HG03521 (cell line): ENCODE results near the gene PTPRD.

ENCODE experiments used
- ATAC-seq: cut with Tn5 transposase; IDR thresholded peaks from one replicate; pipeline ENCODE4 v1.9.1; 2021; ENCODE audit warnings: mild to moderate bottlenecking, moderate library complexity; ENCODE audit not compliant: unreplicated experiment

PTPRD gene

DNA sequence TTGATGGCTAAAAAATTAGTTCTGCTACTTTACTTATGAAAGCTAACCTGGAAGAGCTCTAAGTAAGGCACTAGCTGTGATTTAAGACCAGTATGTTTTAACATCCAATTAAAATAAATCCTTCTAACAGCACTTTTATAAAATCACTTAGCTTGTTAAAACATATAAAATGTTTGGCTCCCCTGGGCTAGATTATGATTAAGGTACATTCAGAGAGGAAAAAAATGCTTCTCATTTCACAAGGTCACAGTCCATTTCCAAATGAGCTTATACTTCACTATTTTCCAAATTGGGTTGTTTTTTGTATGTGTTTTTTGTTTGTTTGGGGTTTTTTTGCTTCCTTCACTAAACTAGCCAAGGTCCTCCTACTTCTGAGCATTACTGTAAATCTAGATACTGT, 1938.3 kb downstream of the PTPRD start:
- ATAC-seq = no peak

DNA sequence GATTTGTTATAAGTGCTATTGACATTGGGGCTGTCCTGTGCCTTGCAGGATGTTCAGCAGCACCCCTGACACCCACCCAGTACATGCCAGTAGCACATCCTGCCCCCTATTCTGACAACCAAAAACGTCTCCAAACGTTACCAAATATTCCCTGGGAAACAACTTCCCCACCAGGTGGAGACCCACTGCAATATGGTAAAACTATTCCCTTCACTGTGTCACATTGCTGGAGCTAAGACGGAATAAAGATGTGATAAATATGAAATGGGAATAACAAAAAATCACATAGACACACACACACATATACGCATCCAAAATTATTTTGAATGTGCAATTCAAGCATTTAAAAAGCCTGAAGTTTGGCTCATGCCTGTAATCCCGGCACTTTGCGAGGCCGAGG, 1939.0 kb downstream of the PTPRD start:
- no peak for ATAC-seq

DNA sequence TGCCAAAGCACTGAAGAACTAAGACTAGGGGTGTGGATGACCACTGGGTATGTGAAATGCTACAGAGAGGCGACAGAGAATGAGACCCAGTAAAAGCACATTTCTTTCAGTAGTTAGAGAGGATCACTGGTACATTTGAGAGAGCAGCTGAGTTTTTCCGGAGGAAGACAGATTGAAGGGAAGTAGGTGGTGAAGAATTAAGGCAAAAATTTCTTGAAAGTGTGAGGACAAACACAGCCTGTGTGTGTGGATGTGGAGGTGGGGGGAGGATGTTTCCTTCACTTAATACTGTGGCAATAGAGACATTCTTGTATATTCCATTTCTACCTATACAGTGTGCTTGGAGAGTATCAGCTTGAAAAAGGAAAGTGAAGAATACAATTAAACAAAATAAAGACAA, 1942.1 kb downstream of the PTPRD start:
- no peak for ATAC-seq

DNA sequence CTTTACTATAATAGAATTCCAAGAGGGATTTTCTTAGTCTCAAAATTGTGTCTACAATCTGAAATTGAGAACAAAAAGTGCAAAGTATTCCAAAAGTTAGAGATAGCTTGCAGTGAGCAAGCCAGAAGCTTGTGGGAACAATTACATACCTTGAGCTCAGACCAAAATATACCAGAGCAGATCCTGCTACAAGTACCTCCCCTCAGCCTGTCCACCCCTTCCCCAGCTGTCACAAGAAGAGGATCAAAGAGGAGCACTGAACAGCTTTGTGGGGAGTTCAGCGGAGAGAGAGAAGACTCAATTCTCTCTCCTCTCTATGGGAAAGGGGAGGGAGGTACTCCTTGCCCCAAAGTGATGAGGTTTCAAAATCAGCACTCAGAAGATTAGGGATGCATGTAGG, 1944.1 kb downstream of the PTPRD start:
- no peak for ATAC-seq

DNA sequence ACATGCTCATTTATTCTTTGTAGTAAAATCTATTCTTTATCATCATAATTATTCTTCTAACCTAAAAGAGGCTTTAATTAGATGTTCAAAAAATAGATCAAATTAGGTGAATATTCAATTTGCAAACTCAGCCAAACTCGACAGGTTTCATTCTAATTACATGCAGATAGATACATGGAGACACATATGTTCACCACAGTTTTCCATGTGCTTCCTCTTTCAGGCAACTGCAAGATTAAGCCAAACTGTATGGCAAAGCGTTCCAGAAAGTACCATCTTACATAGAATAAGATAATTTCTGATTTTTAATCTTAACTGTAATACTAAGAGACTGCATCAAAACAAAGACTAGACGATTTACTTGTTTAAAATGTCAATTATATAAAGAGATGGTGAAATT, 1944.6 kb downstream of the PTPRD start:
- ATAC-seq = no peak

DNA sequence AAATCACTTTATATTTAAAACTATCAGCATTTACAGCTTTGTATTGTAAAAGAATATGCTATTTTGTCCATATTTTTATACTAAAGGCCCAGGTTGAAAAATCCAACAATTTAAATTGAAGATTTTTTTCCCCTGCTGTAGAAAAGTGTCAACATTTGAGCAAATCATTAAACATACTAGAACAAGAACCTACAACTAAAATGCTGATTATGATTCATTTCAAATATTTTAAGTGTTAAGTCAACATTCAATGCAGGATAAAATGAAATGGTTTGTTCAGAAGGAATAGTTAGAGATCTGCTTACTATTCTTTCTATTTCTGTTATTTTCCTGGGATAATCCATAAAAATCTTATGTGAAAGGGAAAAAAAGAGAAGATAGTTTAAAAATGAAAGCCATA, 1946.7 kb downstream of the PTPRD start:
- ATAC-seq = no peak

DNA sequence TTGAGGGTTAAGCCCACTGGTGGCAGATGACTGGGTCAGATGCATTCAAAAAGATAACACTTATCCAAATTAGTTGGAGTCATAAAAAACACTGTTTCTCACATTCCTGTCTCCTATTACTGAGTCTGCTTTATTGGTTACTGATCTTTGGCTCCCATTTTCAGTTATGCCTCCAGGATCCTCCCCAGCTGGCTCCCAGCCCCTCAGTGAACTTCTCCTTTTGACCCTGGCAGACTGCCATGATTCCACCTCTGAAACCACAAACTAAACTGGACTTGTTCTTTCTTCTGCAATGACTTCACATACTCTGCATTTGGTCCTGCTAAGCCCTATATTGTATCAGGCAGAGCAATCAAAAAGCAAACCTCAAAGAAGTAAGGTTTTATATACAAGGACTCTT, 1952.4 kb downstream of the PTPRD start:
- no peak for ATAC-seq

DNA sequence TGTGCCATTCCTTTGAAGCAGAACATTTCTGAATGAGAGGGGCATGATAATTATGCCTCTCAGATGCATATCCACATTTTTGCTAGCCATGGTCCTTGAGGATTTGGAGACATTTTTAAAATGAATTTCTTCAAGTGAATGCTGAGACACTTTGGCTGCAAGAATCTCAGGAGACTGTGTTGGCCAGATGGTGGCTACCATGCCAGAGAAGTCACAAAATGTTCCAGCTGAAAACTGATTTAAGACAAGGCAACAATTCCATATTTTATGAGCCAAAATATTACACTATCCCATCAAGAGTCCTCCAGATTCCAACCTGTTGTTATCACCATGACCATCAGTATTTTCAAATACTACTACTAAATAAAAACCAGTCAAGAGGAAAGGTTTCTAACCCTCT, 1953.7 kb downstream of the PTPRD start:
- ATAC-seq = no peak

DNA sequence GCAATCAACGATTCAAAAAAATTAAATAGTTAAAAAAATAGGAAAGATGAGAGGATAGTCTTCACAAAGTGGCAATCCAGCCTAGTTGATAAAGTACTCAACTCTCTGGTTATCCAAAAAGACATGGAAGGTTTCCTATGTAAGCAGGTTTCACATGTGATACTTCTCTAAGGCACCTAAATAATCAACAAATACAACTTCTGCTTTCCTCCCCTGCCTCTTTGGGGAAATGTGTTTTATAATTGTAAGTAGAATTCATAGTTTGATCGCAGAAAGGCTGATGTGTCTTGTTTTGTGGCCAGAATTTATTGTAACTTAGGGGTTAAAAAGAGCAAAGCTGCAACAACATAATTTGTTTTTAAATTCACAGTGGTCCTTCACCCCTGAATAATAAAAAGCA, 1957.7 kb downstream of the PTPRD start:
- no peak for ATAC-seq

DNA sequence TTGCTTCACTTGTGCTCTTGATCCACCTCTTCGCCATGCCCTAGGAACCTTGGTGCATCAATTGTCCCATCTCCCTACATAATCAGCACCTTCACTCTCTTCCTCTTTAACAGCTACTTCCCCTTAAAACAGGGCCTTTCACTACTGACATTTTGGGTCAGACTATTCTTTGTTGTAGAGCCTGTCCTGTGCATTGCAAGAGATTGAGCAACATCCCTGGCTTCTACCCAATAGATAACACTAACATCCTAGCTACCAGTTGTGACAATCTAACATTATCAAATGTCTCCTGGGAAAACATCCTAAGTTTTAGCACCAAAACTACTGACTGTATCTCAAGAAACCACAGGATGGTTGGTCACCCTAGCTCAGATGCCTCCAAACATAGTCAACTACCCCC, 1958.9 kb downstream of the PTPRD start:
- ATAC-seq = no peak

DNA sequence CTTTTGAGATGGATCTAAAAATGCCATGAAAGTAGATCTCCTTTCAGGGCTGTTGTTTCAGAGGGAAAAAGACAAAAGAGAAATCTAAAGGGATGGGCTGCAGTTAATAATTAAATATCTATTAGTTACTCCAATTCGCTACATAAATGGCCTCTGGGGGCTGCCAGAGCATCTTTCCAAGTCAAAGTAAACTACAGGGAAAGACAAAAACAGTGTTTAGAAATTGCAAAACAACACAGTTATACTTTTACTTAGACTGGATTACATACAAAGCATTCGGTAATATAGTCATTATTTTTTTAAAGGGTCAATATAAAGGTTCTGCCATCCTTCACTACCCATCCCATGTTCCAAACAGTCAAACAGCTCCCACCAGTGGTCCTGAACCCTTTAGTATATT, 1959.7 kb downstream of the PTPRD start:
- ATAC-seq = no peak

DNA sequence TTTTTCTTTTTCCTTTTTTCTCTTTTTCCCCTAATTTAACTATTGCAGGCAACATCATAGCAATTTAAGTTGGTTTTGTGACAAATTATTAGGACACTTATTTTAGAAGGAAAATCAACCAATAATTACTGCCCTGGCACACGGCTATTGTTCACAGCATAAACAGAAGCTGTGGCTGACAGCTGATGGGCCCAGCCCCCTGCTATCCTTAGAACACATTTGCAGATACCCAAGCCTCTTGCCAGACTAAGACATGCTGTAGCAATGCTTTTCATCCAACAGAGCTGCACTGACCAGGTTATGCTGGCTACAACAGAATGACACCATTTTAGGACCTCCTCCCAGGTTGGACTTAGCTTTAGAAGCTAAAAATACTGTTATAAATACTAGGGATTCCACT, 1960.5 kb downstream of the PTPRD start:
- no peak for ATAC-seq

DNA sequence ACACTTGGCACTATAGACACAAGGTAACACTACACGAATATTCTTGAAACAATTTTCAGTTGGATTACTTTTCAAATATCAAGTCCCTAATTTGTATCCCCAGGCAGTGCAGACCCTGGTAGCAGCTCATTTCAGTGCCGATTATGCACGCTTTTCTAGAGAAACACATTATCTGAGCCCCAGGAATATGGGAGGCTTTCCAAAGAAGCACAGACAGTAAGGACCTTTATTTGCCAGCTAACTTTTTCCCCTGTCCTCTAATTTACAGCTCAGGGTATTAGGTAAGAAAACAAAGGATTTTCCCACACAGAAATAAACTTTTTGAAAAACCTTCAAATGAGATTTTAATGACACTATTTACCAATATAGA, 1961.0 kb downstream of the PTPRD start:
- no peak for ATAC-seq

DNA sequence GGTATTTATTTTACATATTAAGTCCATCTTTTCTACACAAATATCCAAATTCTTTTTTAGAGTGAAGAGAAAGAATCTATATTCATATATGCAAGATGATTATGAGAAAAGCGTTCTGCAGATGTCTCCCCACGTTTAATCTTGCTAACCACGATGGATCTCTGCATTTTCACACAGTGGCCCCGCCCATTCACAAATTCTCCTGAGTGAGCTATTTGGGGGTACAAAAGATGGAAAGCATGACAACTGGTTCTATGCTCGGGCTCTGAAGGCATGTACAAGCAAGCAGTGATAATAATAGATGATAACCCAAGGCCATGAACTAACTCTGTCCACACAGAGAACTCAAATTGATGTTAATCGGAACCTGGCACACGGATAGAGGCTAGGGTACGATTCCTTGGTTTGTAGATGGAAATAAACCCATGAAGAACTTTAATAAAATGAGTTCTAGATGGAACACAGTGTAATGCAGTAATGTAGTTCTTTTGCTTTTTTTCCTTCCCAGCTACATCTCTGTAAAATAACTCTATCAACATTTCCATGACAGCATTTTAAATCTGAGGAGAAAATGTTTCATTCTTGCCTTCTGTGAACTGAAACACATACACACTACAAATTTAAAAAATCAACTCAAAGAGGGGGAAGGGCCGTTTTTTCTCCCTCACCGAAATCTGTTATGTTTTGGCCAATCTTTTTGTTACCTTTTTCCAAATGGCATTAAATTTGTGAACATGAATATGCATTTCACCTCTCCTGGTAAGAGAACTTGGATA, 1961.5 kb downstream of the PTPRD start:
- no peak for ATAC-seq

DNA sequence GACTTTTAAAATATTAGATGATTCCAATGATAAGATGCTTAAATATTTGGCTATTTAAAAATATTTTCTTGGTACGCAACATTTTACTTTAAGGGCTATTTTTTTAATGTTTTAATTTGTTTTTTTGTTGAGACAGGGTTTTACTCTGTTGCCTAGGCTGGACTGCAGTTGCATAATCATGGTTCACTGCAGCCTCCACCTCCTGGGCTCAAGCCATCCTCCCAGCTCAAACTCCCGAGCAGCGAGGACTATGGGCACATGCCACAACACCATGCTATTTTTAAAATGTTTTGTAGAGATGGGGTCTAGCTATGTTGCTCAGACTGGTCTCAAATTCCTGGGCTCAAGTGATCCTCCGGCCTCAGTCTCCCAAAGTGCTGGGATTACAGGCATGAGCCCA, 1963.0 kb downstream of the PTPRD start:
- ATAC-seq = no peak

DNA sequence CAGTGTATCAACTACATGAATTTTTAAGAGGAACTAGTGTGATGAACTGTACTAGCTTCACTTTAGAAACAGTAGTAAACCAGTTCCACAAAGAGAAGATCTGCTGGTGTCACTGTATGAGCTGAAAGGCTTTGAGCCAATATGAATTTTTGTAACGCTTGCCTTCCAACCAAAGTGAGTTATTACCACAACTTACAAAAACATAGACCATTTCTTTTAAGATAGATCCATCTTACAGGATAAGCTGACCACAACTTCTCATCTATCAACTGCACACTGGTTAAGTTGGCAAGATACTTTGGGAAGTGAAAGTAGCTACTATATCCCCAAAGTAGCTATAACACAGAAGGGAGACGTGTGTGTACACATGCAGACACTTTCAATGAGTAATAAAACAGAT, 1963.6 kb downstream of the PTPRD start:
- no peak for ATAC-seq

DNA sequence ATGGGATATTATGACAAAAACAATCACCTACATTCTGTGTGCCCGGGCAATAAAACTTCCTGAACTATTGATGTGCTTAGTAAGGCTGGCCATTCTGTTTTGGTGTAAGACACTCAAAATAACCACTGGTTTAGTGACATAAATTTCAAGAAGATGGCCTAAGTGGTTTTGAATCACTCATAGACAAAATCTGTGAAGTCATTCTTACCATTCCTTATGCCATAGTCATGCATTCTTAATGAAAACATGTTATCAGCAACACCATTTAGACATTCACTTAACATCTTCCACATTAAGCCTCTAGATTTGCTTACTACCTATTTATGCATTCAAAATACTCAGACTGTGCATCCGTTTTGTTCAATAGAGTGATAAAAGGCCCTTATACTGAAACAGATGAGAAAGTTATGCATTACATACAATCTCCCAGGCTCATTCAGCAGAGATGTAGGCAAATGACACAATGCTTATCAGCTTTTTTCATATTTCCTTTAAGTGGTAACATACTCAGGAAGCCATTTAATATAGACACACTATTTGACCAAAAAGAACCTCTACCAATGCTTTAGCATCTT, 1964.4 kb downstream of the PTPRD start:
- no peak for ATAC-seq

DNA sequence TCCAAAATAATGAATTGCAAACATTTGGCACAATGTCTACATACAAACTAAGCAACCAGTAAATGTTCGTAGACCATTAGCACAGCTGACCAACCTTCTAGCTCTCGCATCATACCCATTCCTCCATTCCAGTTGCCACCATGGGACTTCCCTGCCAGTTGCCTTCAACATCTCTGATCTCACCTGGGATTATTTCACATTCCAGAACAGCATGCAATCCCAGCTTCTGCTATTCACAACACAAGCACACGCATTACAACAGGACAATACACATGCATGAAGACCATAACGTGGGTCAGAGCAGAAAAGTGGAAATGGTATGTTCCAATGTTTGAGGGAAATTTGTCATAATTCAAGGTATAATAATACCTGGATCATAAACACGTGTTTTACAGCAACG, 1965.0 kb downstream of the PTPRD start:
- no peak for ATAC-seq

DNA sequence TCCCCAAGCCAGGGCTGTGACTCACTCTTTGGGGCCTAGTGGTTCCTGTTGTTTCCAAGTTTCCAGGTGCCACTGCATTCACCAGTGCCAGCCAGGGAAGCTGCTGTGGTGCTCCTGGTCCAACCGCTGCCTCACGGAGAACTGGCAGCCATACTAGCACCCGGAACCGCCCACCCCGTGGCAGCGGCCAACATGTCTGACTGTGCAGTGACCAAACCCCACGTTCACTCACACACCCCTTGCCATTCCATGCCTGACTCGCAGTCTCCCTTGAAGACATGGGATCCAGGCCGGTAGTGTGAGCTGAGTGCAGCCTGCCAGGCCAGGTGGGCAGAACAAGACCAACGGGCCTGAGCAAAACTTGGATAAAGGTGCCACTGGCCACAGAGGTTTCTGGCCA, 1968.2 kb downstream of the PTPRD start:
- no peak for ATAC-seq

DNA sequence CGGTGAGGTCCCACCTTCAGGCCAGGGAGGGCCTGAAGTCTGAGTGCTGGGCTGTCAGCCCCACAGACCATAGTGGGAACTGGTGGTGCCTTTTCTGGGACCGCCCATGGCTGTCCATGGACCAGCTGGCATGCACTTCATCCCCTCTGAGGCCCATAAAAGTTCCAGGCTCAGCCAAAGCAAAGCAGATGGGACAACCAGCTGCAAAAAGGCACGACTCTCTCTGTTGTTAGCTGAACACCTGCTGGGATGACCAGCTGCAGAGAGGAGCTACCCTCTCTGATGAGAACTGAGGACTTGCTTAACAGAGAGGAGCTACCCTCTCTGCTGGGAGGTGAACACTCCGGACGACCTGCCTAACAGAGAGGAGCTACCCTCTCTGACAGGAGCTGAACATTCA, 1968.9 kb downstream of the PTPRD start:
- ATAC-seq = no peak

DNA sequence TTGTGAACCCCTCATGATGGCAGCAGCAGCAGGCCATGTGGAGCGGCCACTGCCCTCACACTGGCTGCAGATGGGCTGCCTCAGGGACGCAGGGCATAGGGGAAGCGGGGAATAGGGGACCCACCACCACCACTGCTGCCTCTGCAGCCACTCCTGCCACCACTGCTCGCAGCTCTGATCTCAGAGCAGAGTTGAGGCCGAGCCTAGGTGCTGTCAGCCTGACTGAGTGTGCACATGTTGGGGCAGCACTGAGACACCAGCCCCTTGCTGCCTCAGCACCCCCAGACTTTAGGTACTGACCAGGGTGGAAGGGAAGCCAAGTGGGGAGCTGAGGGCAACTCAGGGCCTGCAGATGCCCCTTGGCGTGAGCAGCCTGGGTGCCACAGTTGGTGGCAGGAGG, 1969.3 kb downstream of the PTPRD start:
- ATAC-seq = no peak

DNA sequence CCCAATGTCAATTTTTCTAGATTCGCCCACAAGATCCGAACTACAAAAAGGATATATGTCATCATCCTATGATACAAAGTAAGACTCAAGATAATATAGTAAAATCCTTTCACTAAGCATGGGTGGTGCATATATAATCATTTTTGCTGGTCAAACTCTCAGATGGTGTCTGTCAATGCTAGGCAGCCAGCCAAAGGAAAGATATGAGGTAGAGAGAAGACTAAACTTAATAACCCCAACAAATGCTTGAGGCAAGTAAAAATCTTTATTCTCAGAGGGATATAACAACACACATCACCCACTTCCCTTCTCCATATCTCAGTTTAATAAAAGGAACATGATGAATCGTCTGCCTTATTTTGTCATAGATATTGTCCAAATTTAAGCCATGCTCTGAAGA, 1972.0 kb downstream of the PTPRD start:
- ATAC-seq = no peak

DNA sequence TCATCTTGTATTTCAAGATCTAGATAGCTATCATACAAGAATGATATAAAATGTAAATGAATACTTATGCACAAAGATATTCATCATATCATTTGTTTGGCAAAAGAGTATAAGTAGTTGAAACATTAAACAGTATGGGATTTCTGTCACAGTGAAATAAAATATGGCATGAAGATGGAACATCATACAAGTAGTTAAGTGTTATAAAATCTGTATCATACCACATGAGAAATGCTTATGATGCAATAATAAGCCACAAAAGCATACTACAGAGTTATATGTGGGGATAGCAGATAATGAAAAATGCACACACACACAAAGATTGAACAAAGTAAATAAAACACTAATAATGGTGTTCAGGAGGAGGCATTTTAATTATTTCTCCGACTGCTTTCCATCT, 1975.2 kb downstream of the PTPRD start:
- no peak for ATAC-seq
